Mesenchymal stem cell (in vitro differentiated cells and primary cell): ENCODE results near the gene NDST3.

Experiments
- DNase-seq: peaks from one replicate; pipeline ENCODE4 v3.0.0-alpha.2; 2013
- H2AFZ ChIP-seq: one replicate; pipeline ENCODE4 v1.6.1; 2013; ENCODE audit warnings: low read depth, mild to moderate bottlenecking, control low read depth, inconsistent platforms, low read length, moderate library complexity
- H2AK5ac ChIP-seq: 2 replicates; pipeline ENCODE4 v1.6.1; 2013; ENCODE audit warnings: low read length, moderate library complexity, mild to moderate bottlenecking, inconsistent platforms; ENCODE audit not compliant: severe bottlenecking
- H2BK120ac ChIP-seq: one replicate; pipeline ENCODE4 v1.6.1; 2013; ENCODE audit warnings: low read depth, mild to moderate bottlenecking, inconsistent platforms, low read length, moderate library complexity
- H2BK12ac ChIP-seq, 2 experiments: one replicate each; pipeline ENCODE4 v1.6.1; 2013; ENCODE audit warnings: inconsistent platforms in 2 of 2, low read length in 2 of 2, mild to moderate bottlenecking in 2 of 2, moderate library complexity in 2 of 2, control low read depth in 1 of 2
- H2BK15ac ChIP-seq: one replicate; pipeline ENCODE4 v1.6.1; 2013; ENCODE audit warnings: mild to moderate bottlenecking, low read depth, inconsistent platforms; ENCODE audit not compliant: poor library complexity, severe bottlenecking
- H2BK5ac ChIP-seq: 2 replicates; pipeline ENCODE4 v1.6.1; 2013; ENCODE audit warnings: low read depth, mild to moderate bottlenecking, low read length, control low read depth, inconsistent platforms; ENCODE audit not compliant: poor library complexity, severe bottlenecking
- H3K14ac ChIP-seq, 2 experiments: one replicate each; pipeline ENCODE4 v1.6.1; 2013; ENCODE audit warnings: inconsistent platforms in 2 of 2, low read length in 2 of 2, control low read depth in 1 of 2, mild to moderate bottlenecking in 1 of 2, moderate library complexity in 1 of 2
- H3K18ac ChIP-seq, 2 experiments: one replicate each; pipeline ENCODE4 v1.6.1; 2013; ENCODE audit warnings: inconsistent platforms in 2 of 2, low read length in 2 of 2, control low read depth in 1 of 2, low read depth in 1 of 2, mild to moderate bottlenecking in 1 of 2
- H3K23ac ChIP-seq, 2 experiments: one replicate each; pipeline ENCODE4 v1.6.1; 2013; ENCODE audit warnings: inconsistent platforms in 2 of 2, low read length in 2 of 2, mild to moderate bottlenecking in 2 of 2, moderate library complexity in 2 of 2, control low read depth in 1 of 2
- H3K27ac ChIP-seq: 2 replicates; pipeline ENCODE4 v1.5.1; 2013; ENCODE audit warnings: mild to moderate bottlenecking, moderate library complexity, low read length, control low read depth, inconsistent platforms; ENCODE audit not compliant: poor library complexity, severe bottlenecking
- H3K27me3 ChIP-seq, 2 experiments: 2 replicates each; pipeline versions ENCODE4 v1.6.1 to v1.7.0; 2013; ENCODE audit warnings: low read length in 2 of 2, mild to moderate bottlenecking in 2 of 2, moderate library complexity in 2 of 2, control low read depth in 1 of 2, inconsistent platforms in 1 of 2; ENCODE audit not compliant: control insufficient read depth in 1 of 2, insufficient read depth in 1 of 2
- H3K36me3 ChIP-seq, 2 experiments: 2 replicates each; pipeline versions ENCODE4 v1.6.1 to v1.7.0; 2013; ENCODE audit warnings: low read length in 2 of 2, control low read depth in 1 of 2, inconsistent platforms in 1 of 2, low read depth in 1 of 2, mild to moderate bottlenecking in 1 of 2; ENCODE audit not compliant: insufficient read depth in 2 of 2, control insufficient read depth in 1 of 2
- H3K4ac ChIP-seq, 2 experiments: one replicate each; pipeline ENCODE4 v1.6.1; 2013; ENCODE audit warnings: inconsistent platforms in 2 of 2, low read length in 2 of 2, mild to moderate bottlenecking in 2 of 2, moderate library complexity in 2 of 2, control low read depth in 1 of 2, low read depth in 1 of 2
- H3K4me1 ChIP-seq: 2 replicates; pipeline ENCODE4 v1.6.1; 2013; ENCODE audit warnings: low read depth, low read length, control low read depth; ENCODE audit not compliant: control insufficient read depth, insufficient read depth
- H3K4me2 ChIP-seq: 2 replicates; pipeline ENCODE4 v1.6.1; 2013; ENCODE audit warnings: low read length, mild to moderate bottlenecking, inconsistent platforms; ENCODE audit not compliant: poor library complexity, severe bottlenecking
- H3K4me3 ChIP-seq, 2 experiments: 2 replicates each; pipeline versions ENCODE4 v1.5.1 to v1.7.0; 2013; ENCODE audit warnings: low read length in 2 of 2, mild to moderate bottlenecking in 2 of 2, control low read depth in 1 of 2, low read depth in 1 of 2; ENCODE audit not compliant: insufficient read depth in 1 of 2
- H3K79me1 ChIP-seq: replicated peaks from 2 replicates; pipeline ENCODE4 v1.6.1; 2013; ENCODE audit warnings: mild to moderate bottlenecking, control low read depth, low read length, inconsistent platforms; ENCODE audit not compliant: poor library complexity, severe bottlenecking
- H3K9ac ChIP-seq: 2 replicates; pipeline ENCODE4 v1.7.0; 2013; ENCODE audit warnings: mild to moderate bottlenecking, low read length, moderate library complexity
- H3K9me3 ChIP-seq: 2 replicates; pipeline ENCODE4 v1.7.0; 2013; ENCODE audit warnings: mild to moderate bottlenecking, low read length; ENCODE audit not compliant: control insufficient read depth
- H4K8ac ChIP-seq: one replicate; pipeline ENCODE4 v1.6.1; 2013; ENCODE audit warnings: inconsistent platforms, mild to moderate bottlenecking, low read length, moderate library complexity
- H4K91ac ChIP-seq: one replicate; pipeline ENCODE4 v1.6.1; 2013; ENCODE audit warnings: mild to moderate bottlenecking, low read length, inconsistent platforms
- WGBS: methylation state at CpG from one replicate; pipeline ENCODE4 v1.1.7; 2013; ENCODE audit warnings: mixed read lengths; 5-methylcytosine and 5-hydroxymethylcytosine counted together

The NDST3 gene

GRCh38 chr4:118206627-118207026, 172.3 kb downstream of the NDST3 start:
- H3K18ac ChIP-seq: no peak overlapping the region
- no peak overlapping the region for H3K4ac ChIP-seq
- H4K91ac ChIP-seq: no peak overlapping the region
- no peak overlapping the region for H3K23ac ChIP-seq
- H4K8ac ChIP-seq: no peak overlapping the region
- no peak overlapping the region for H3K4me3 ChIP-seq
- H3K4me1 ChIP-seq: no peaks in the 10 kb centered on the region
- H2BK120ac ChIP-seq: no peak overlapping the region
- no CpG with 5 or more reads among the region's 2 CpGs for WGBS
- H2BK15ac ChIP-seq: no peak overlapping the region
- H3K79me1 ChIP-seq: no peaks in the 10 kb centered on the region
- no peak overlapping the region for H2AK5ac ChIP-seq
- no peak for DNase-seq
- H3K36me3 ChIP-seq: no peaks in the 10 kb centered on the region
- H3K4me2 ChIP-seq: no peak overlapping the region
- H3K14ac ChIP-seq: no peak overlapping the region
- no peak overlapping the region for H2BK5ac ChIP-seq
- no peaks in the 10 kb centered on the region for H3K27me3 ChIP-seq
- H2AFZ ChIP-seq: no peak overlapping the region
- peaks cover 25% of the 10 kb centered on the region for H3K9me3 ChIP-seq
- no peak overlapping the region for H2BK12ac ChIP-seq
- H3K27ac ChIP-seq: no peak overlapping the region
- no peak overlapping the region for H3K9ac ChIP-seq

- Histone ChIP-seq H2BK120ac (no peak overlapping the region), H3K27me3 (no peaks in the 10 kb centered on the region), H3K27ac (no peak overlapping the region), H2BK12ac (no peak overlapping the region), H3K4me2 (no peak overlapping the region), H3K4ac (no peak overlapping the region), H2AFZ (no peak overlapping the region), H2BK5ac (no peak overlapping the region), H2AK5ac (no peak overlapping the region), H3K9me3 (no peaks in the 10 kb centered on the region), H3K23ac (no peak overlapping the region), H2BK15ac (no peak overlapping the region), H3K4me3 (no peak overlapping the region), H3K9ac (no peak overlapping the region), H3K36me3 (no peaks in the 10 kb centered on the region), H4K91ac (no peak overlapping the region), H4K8ac (no peak overlapping the region), H3K79me1 (no peaks in the 10 kb centered on the region), H3K4me1 (no peaks in the 10 kb centered on the region), H3K14ac (no peak overlapping the region), H3K18ac (no peak overlapping the region)
- 95% methylated on average over 3 of the region's 3 CpGs for WGBS
- no peak for DNase-seq
These were observed 178.8 kb downstream of the NDST3 start for GRCh38 chr4:118213101-118213500.

- H2BK12ac ChIP-seq: no peak overlapping the region
- H2BK15ac ChIP-seq: no peak overlapping the region
- H3K4me3 ChIP-seq: no peak overlapping the region
- no peak overlapping the region for H2BK5ac ChIP-seq
- H3K18ac ChIP-seq: no peak overlapping the region
- no peak overlapping the region for H3K4me2 ChIP-seq
- no peak overlapping the region for H3K27ac ChIP-seq
- 94% methylated on average over 2 of the region's 2 CpGs for WGBS
- no peak overlapping the region for H4K91ac ChIP-seq
- H3K79me1 ChIP-seq: no peaks in the 10 kb centered on the region
- H4K8ac ChIP-seq: no peak overlapping the region
- H3K9ac ChIP-seq: no peak overlapping the region
- H3K36me3 ChIP-seq: no peaks in the 10 kb centered on the region
- no peak overlapping the region for H3K23ac ChIP-seq
- no peaks in the 10 kb centered on the region for H3K4me1 ChIP-seq
- H2AK5ac ChIP-seq: no peak overlapping the region
- DNase-seq: no peak
- no peaks in the 10 kb centered on the region for H3K9me3 ChIP-seq
- no peak overlapping the region for H3K14ac ChIP-seq
- no peak overlapping the region for H2AFZ ChIP-seq
- no peak overlapping the region for H2BK120ac ChIP-seq
- no peaks in the 10 kb centered on the region for H3K27me3 ChIP-seq
- H3K4ac ChIP-seq: no peak overlapping the region
These were observed 181.5 kb downstream of the NDST3 start for GRCh38 chr4:118215826-118216225.

- Histone ChIP-seq H3K14ac (no peak overlapping the region), H3K36me3 (no peaks in the 10 kb centered on the region), H2BK15ac (no peak overlapping the region), H3K23ac (no peak overlapping the region), H2AFZ (no peak overlapping the region), H4K91ac (no peak overlapping the region), H3K4ac (no peak overlapping the region), H2BK120ac (no peak overlapping the region), H3K27ac (no peak overlapping the region), H3K9me3 (no peaks in the 10 kb centered on the region), H3K4me3 (no peak overlapping the region), H3K4me2 (no peak overlapping the region), H3K4me1 (no peaks in the 10 kb centered on the region), H3K9ac (no peak overlapping the region), H2AK5ac (no peak overlapping the region), H3K27me3 (peaks cover 0 to 18% of the 10 kb centered on the region in 2 experiments), H4K8ac (no peak overlapping the region), H2BK12ac (no peak overlapping the region), H3K18ac (no peak overlapping the region), H3K79me1 (no peaks in the 10 kb centered on the region), H2BK5ac (no peak overlapping the region)
- 70% methylated on average over 2 of the region's 2 CpGs for WGBS
- no peak for DNase-seq
These were observed 187.0 kb downstream of the NDST3 start for GRCh38 chr4:118221227-118221800.
